A204.1 (cell line): ENCODE results near the gene CLCF1.

ENCODE experiments used
- FAIRE-seq: peaks from 2 replicates; lab custom pipeline; 2012; peaks lifted over from hg19 to GRCh38; lab: Jason Lieb, UNC

The CLCF1 gene

GRCh38 chr11:67356387-67356863, 17.0 kb downstream of the CLCF1 start:
- no peak for FAIRE-seq

- no peak for FAIRE-seq
These were observed 17.5 kb downstream of the CLCF1 start for GRCh38 chr11:67355794-67356386.

- FAIRE-seq, result no peak
These were observed 18.2 kb downstream of the CLCF1 start for GRCh38 chr11:67355023-67355793.

- no peak for FAIRE-seq
These were observed 19.0 kb downstream of the CLCF1 start for GRCh38 chr11:67354075-67355022.

GRCh38 chr11:67353317-67354074, 19.9 kb downstream of the CLCF1 start, which contains the start of gene POLD4:
Gene POLD4, minus strand, starts transcription at chr11:67353546. Its CDS starts 147 bp downstream, at chr11:67353399.
- FAIRE-seq, result no peak

GRCh38 chr11:67352546-67353316, 20.7 kb downstream of the CLCF1 start:
- FAIRE-seq, result no peak

- no peak for FAIRE-seq
These were observed 22.0 kb downstream of the CLCF1 start for GRCh38 chr11:67351275-67352005.

GRCh38 chr11:67349928-67350465, 23.4 kb downstream of the CLCF1 start:
- FAIRE-seq, result no peak

- FAIRE-seq, result no peak
These were observed 23.9 kb downstream of the CLCF1 start for GRCh38 chr11:67349457-67349856.

GRCh38 chr11:67349036-67349435, 24.4 kb downstream of the CLCF1 start:
- no peak for FAIRE-seq

- no peak for FAIRE-seq
These were observed 25.2 kb downstream of the CLCF1 start for GRCh38 chr11:67347964-67348749.

- no peak for FAIRE-seq
These were observed 27.2 kb downstream of the CLCF1 start for GRCh38 chr11:67345920-67346819.

- FAIRE-seq, result no peak
These were observed 28.0 kb downstream of the CLCF1 start for GRCh38 chr11:67345247-67345919.

- no peak for FAIRE-seq
These were observed 29.1 kb downstream of the CLCF1 start for GRCh38 chr11:67344264-67344663.

GRCh38 chr11:67337257-67337656, 36.1 kb downstream of the CLCF1 start:
- FAIRE-seq, result no peak

GRCh38 chr11:67332081-67332691, 41.2 kb downstream of the CLCF1 start:
- FAIRE-seq, result no peak

- no peak for FAIRE-seq
These were observed 49.9 kb downstream of the CLCF1 start for GRCh38 chr11:67323526-67323925.
